ENCODE data around the gene NCBP3.

Gene NCBP3

GRCh38 chr17:3845621-3846436, at the start of gene NCBP3:
Gene NCBP3 (minus strand): TSS chr17:3846246. CDS start chr17:3846223, 23 bp downstream.
- peak; percentile 84 for DNase-seq (ENCODE audit: low spot score)

- no peak for DNase-seq (ENCODE audit: low spot score)
These were observed 49.3 kb upstream of the NCBP3 start for GRCh38 chr17:3895354-3895753.

GRCh38 chr17:3894911-3895343, 48.9 kb upstream of the NCBP3 start:
- DNase-seq (ENCODE audit: low spot score), result no peak

- no peak for DNase-seq (ENCODE audit: low spot score)
These were observed 48.1 kb upstream of the NCBP3 start for GRCh38 chr17:3894188-3894587.

- no peak for DNase-seq (ENCODE audit: low spot score)
These were observed 47.7 kb upstream of the NCBP3 start for GRCh38 chr17:3893720-3894116.

GRCh38 chr17:3893003-3893719, 47.1 kb upstream of the NCBP3 start, which contains the start of gene CAMKK1:
Gene CAMKK1 (minus strand): TSS chr17:3893053. CDS start chr17:3885687, 7,366 bp downstream.
- DNase-seq (ENCODE audit: low spot score), result peak; percentile 83

- peak; percentile 74 for DNase-seq (ENCODE audit: low spot score)
These were observed 46.3 kb upstream of the NCBP3 start for GRCh38 chr17:3892095-3892998.

GRCh38 chr17:3891626-3892094, 45.6 kb upstream of the NCBP3 start:
- no peak for DNase-seq (ENCODE audit: low spot score)

GRCh38 chr17:3890878-3891219, 44.8 kb upstream of the NCBP3 start:
- DNase-seq (ENCODE audit: low spot score), result no peak

GRCh38 chr17:3890082-3890877, 44.2 kb upstream of the NCBP3 start:
- DNase-seq (ENCODE audit: low spot score), result peak; percentile 71

GRCh38 chr17:3889325-3890012, 43.4 kb upstream of the NCBP3 start:
- no peak for DNase-seq (ENCODE audit: low spot score)

GRCh38 chr17:3888343-3889171, 42.5 kb upstream of the NCBP3 start:
- peak; percentile 89 for DNase-seq (ENCODE audit: low spot score)

- no peak for DNase-seq (ENCODE audit: low spot score)
These were observed 41.8 kb upstream of the NCBP3 start for GRCh38 chr17:3887804-3888203.

- DNase-seq (ENCODE audit: low spot score), result no peak
These were observed 41.3 kb upstream of the NCBP3 start for GRCh38 chr17:3887394-3887793.

- no peak for DNase-seq (ENCODE audit: low spot score)
These were observed 40.7 kb upstream of the NCBP3 start for GRCh38 chr17:3886776-3887175.

GRCh38 chr17:3885970-3886369, 39.9 kb upstream of the NCBP3 start:
- DNase-seq (ENCODE audit: low spot score), result no peak

GRCh38 chr17:3885271-3885670, 39.2 kb upstream of the NCBP3 start:
- DNase-seq (ENCODE audit: low spot score), result no peak

- no peak for DNase-seq (ENCODE audit: low spot score)
These were observed 38.1 kb upstream of the NCBP3 start for GRCh38 chr17:3884188-3884587.

- DNase-seq (ENCODE audit: low spot score), result no peak
These were observed 36.2 kb upstream of the NCBP3 start for GRCh38 chr17:3882276-3882675.

- no peak for DNase-seq (ENCODE audit: low spot score)
These were observed 34.9 kb upstream of the NCBP3 start for GRCh38 chr17:3880983-3881382.
